HFFc6 (cell line): Measurements from ENCODE around the gene ABCD2. TPM values are rescaled to one million over a fixed set of nuclear protein-coding genes. Genes with fewer than 3 reads are reported as not detected.
"Not testable (repeated sequence)": the region's sequence is repeated elsewhere in the genome, so short reads cannot be mapped to it uniquely, and the experiment has no call there.

Experiments used
- DNase-seq: peaks from one replicate; pipeline ENCODE4 v3.0.0-alpha.2; 2018
- H3K27ac Mint-ChIP-seq: 2 replicates; pipeline ENCODE4 v1.8.0; 2020; ENCODE audit warnings: mild to moderate bottlenecking, mixed read lengths
- H3K27me3 Mint-ChIP-seq: 2 replicates; pipeline ENCODE4 v1.8.0; 2021; ENCODE audit warnings: mild to moderate bottlenecking, moderate library complexity, mixed read lengths; ENCODE audit not compliant: insufficient read depth
- H3K36me3 Mint-ChIP-seq: 2 replicates; pipeline ENCODE4 v1.8.0; 2021; ENCODE audit warnings: low read depth, mixed read lengths
- H3K4me1 Mint-ChIP-seq: 2 replicates; pipeline ENCODE4 v1.8.0; 2020; ENCODE audit warnings: low read depth, mixed read lengths
- H3K4me3 Mint-ChIP-seq: 2 replicates; pipeline ENCODE4 v1.8.0; 2020; ENCODE audit warnings: mild to moderate bottlenecking, moderate library complexity, mixed read lengths
- H3K9me3 Mint-ChIP-seq: 2 replicates; pipeline ENCODE4 v1.8.0; 2020; ENCODE audit warnings: mild to moderate bottlenecking, mixed read lengths
- total RNA-seq, 6 experiments: library from RNA; stranded (reverse); fragmentation: NEBNext Ultra II Directional; extraction: Animal tissue kit (Norgen Biotek cat#: 25700); gene quantifications; 2 replicates in 1 of 6; 3 replicates in 5 of 6; pipeline ENCODE4 v1.2.3, GENCODE V29; 2021
- TF ChIP-seq, protein P1 (sequence below): fragments of 200-600 bp; sonication (generic); IDR thresholded peaks from 2 replicates; pipeline ENCODE4 v1.5.0; 2021; ENCODE audit warnings: antibody characterized with exemption, mild to moderate bottlenecking

Gene ABCD2
- total RNA-seq, 6 experiments from 2014 or later, result not detected

DNA sequence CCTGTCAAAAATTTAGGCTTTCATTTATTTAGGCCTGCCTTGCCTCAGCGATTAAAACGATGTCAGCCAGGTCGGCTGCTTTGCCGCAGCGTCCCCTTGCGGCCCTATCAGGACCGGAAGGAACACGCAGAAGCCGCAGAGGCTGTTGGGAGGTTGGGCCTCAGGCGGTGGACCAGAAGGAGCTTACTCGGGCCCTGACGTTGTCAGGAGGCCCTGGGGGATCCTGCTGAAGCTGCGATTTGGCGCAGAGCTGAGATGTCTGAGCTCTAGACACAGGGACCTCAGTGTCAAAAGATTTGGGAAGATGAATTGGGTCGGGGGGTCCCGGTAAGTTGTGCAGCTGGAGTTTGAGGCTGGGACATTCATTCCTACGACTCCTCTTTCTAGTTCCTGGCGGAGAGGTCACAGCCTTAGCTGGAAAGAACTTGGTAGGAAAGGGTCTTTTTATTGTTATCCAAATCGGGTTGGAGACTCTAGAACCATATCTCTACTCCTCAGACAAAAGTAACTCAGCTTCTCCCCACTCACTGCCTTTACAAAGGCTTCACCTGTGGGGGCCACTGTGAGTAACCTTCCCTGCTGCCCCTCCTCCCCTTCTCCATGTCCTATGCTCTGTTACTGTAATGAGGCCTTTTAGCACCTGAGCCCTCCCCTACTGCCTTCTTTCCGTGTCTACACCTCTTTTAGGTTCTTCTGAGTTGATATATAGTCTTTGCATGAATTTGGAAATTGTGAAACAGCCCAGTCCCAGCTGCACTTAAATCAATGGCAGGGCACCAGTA, 6.6 kb upstream of the ABCD2 start:
- Mint-ChIP-seq H3K27ac (no peak overlapping the region), H3K4me1 (no peaks in the 10 kb centered on the region), H3K9me3 (peaks cover 6% of the 10 kb centered on the region; the same call in 1 of the 2 replicates), H3K36me3 (no peaks in the 10 kb centered on the region), H3K27me3 (no peaks in the 10 kb centered on the region; the same call in 1 of the 2 replicates), H3K4me3 (no peak overlapping the region)
- no peak for DNase-seq
- TF ChIP-seq, protein P1, sequence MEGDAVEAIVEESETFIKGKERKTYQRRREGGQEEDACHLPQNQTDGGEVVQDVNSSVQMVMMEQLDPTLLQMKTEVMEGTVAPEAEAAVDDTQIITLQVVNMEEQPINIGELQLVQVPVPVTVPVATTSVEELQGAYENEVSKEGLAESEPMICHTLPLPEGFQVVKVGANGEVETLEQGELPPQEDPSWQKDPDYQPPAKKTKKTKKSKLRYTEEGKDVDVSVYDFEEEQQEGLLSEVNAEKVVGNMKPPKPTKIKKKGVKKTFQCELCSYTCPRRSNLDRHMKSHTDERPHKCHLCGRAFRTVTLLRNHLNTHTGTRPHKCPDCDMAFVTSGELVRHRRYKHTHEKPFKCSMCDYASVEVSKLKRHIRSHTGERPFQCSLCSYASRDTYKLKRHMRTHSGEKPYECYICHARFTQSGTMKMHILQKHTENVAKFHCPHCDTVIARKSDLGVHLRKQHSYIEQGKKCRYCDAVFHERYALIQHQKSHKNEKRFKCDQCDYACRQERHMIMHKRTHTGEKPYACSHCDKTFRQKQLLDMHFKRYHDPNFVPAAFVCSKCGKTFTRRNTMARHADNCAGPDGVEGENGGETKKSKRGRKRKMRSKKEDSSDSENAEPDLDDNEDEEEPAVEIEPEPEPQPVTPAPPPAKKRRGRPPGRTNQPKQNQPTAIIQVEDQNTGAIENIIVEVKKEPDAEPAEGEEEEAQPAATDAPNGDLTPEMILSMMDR, result no peak

- Mint-ChIP-seq H3K4me1 (no peaks in the 10 kb centered on the region), H3K27me3 (no peaks in the 10 kb centered on the region; the same call in 1 of the 2 replicates), H3K36me3 (no peaks in the 10 kb centered on the region), H3K27ac (no peak overlapping the region), H3K4me3 (no peak overlapping the region), H3K9me3 (peaks cover 6% of the 10 kb centered on the region; the same call in 1 of the 2 replicates)
- TF ChIP-seq, protein P1, result no peak
- DNase-seq, result no peak
Measured at GRCh38 chr12:39623919-39624318, 4.3 kb upstream of the ABCD2 start.

GRCh38 chr12:39623160-39623559, 3.6 kb upstream of the ABCD2 start:
- H3K9me3 Mint-ChIP-seq, H3K27me3 Mint-ChIP-seq, H3K36me3 Mint-ChIP-seq, DNase-seq, H3K4me3 Mint-ChIP-seq, H3K27ac Mint-ChIP-seq, H3K4me1 Mint-ChIP-seq: not testable (repeated sequence)

DNA sequence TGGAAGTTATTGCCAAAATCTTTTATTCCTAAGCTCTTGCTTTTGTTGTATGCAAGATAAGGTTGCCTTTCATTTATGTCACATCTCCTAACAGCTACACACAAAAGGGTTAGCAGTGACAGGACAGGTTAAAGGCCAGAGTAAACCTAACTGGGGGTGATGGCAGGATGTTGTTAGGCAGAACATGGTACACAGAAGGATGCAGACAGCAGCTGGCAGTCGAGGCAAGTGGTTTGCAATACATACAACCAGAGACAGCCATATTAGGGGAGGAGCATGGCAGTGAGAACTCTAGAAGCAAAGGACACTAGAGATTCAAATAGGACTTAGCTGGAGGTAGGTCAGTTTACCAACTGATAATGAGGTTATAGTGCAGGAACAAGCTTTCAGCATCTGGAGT, 2.7 kb upstream of the ABCD2 start:
- H3K4me3 Mint-ChIP-seq, result no peak overlapping the region
- no peaks in the 10 kb centered on the region for H3K36me3 Mint-ChIP-seq
- no peak overlapping the region for H3K27ac Mint-ChIP-seq
- TF ChIP-seq, protein P1, result no peak
- no peaks in the 10 kb centered on the region; the same call in 1 of the 2 replicates for H3K9me3 Mint-ChIP-seq
- DNase-seq, result no peak
- H3K27me3 Mint-ChIP-seq, result no peaks in the 10 kb centered on the region
- no peaks in the 10 kb centered on the region for H3K4me1 Mint-ChIP-seq

GRCh38 chr12:39621670-39622069, 2.1 kb upstream of the ABCD2 start:
- H3K27ac Mint-ChIP-seq, result no peak overlapping the region
- no peak for DNase-seq
- H3K36me3 Mint-ChIP-seq, result no peaks in the 10 kb centered on the region
- H3K9me3 Mint-ChIP-seq, result no peaks in the 10 kb centered on the region; the same call in 1 of the 2 replicates
- no peaks in the 10 kb centered on the region for H3K4me1 Mint-ChIP-seq
- TF ChIP-seq, protein P1, result no peak
- H3K27me3 Mint-ChIP-seq, result no peaks in the 10 kb centered on the region
- H3K4me3 Mint-ChIP-seq, result no peak overlapping the region
